CD14-positive monocyte (primary cell): Measurements from ENCODE around the gene RSPO3. TPM values are rescaled to one million over a fixed set of nuclear protein-coding genes. Genes with fewer than 3 reads are reported as not detected.

Source experiments
- DNase-seq, 3 donors: peaks; one replicate each; pipeline ENCODE4 v3.0.0-alpha.2; 2011 to 2022
- H2AFZ ChIP-seq: 2 replicates; pipeline ENCODE4 v1.6.0; 2012; ENCODE audit warnings: mild to moderate bottlenecking, low read depth, low read length, inconsistent platforms; ENCODE audit not compliant: insufficient read depth, poor library complexity, severe bottlenecking
- H3K27ac ChIP-seq, 2 donors: 1 replicate in 1 of 2; 2 replicates in 1 of 2; pipeline ENCODE4 v1.5.1; 2012 to 2013; ENCODE audit warnings: low read length in 2 of 2, control low read depth in 1 of 2, inconsistent platforms in 1 of 2, low read depth in 1 of 2, mild to moderate bottlenecking in 1 of 2
- H3K27me3 ChIP-seq, 2 donors: one replicate each; pipeline versions ENCODE4 v1.6.0 to v1.6.1; 2011 to 2013; ENCODE audit warnings: low read length in 2 of 2; ENCODE audit not compliant: control insufficient read depth in 2 of 2, insufficient read depth in 2 of 2
- H3K36me3 ChIP-seq, 2 donors: replicated peaks in 1 of 2; 1 replicate in 1 of 2; 2 replicates in 1 of 2; pipeline versions ENCODE4 v1.5.1 to v1.6.1; 2012 to 2013; ENCODE audit warnings: low read length in 2 of 2, control low read depth in 1 of 2, inconsistent platforms in 1 of 2, mild to moderate bottlenecking in 1 of 2; ENCODE audit not compliant: insufficient read depth in 2 of 2, control insufficient read depth in 1 of 2
- H3K4me1 ChIP-seq, 2 donors: 1 replicate in 1 of 2; 2 replicates in 1 of 2; pipeline versions ENCODE4 v1.5.1 to v1.6.1; 2012 to 2013; ENCODE audit warnings: low read length in 2 of 2, control low read depth in 1 of 2, inconsistent platforms in 1 of 2, mild to moderate bottlenecking in 1 of 2, moderate library complexity in 1 of 2; ENCODE audit not compliant: insufficient read depth in 2 of 2, control insufficient read depth in 1 of 2
- H3K4me2 ChIP-seq: replicated peaks from 2 replicates; pipeline ENCODE3; 2012; ENCODE audit warnings: low read length, moderate library complexity, mild to moderate bottlenecking; ENCODE audit not compliant: poor library complexity, severe bottlenecking; ENCODE audit errors: extremely low read depth
- H3K4me3 ChIP-seq, 3 experiments: fragments of 200-600 bp in 1 of 3; sonication (generic) in 1 of 3; replicated peaks in 1 of 3; 1 replicate in 2 of 3; 2 replicates in 1 of 3; pipeline ENCODE4 v1.5.1; 2011 to 2013; ENCODE audit warnings: low read length in 3 of 3, mild to moderate bottlenecking in 3 of 3, control low read depth in 2 of 3, low read depth in 2 of 3, inconsistent platforms in 1 of 3, moderate library complexity in 1 of 3
- H3K79me2 ChIP-seq: 2 replicates; pipeline ENCODE4 v1.6.0; 2012; ENCODE audit warnings: mild to moderate bottlenecking, control low read depth, inconsistent platforms, low read length, moderate library complexity; ENCODE audit not compliant: insufficient read depth
- H3K9ac ChIP-seq: 2 replicates; pipeline ENCODE4 v1.6.0; 2017; ENCODE audit warnings: low read length, mild to moderate bottlenecking; ENCODE audit not compliant: insufficient read depth, poor library complexity, severe bottlenecking
- H3K9me3 ChIP-seq, 2 donors: replicated peaks in 1 of 2; 1 replicate in 1 of 2; 2 replicates in 1 of 2; pipeline versions ENCODE4 v1.5.1 to v1.6.1; 2012 to 2013; ENCODE audit warnings: low read length in 2 of 2, control low read depth in 1 of 2; ENCODE audit not compliant: control insufficient read depth in 1 of 2, insufficient read depth in 1 of 2
- H4K20me1 ChIP-seq: 2 replicates; pipeline ENCODE4 v1.6.0; 2012; ENCODE audit warnings: mild to moderate bottlenecking, low read length, control low read depth, moderate library complexity; ENCODE audit not compliant: insufficient read depth
- H3K27ac Mint-ChIP-seq, 7 donors: one replicate each; pipeline ENCODE4 v1.8.0; 2020; ENCODE audit warnings: mild to moderate bottlenecking in 7 of 7, mixed read lengths in 7 of 7, moderate library complexity in 6 of 7, inconsistent platforms in 2 of 7
- H3K27me3 Mint-ChIP-seq, 3 donors: one replicate each; pipeline ENCODE4 v1.8.0; 2021 to 2022; ENCODE audit warnings: low read depth in 3 of 3, mild to moderate bottlenecking in 3 of 3, mixed read lengths in 3 of 3, moderate library complexity in 3 of 3, inconsistent platforms in 1 of 3
- H3K36me3 Mint-ChIP-seq, 2 donors: one replicate each; pipeline ENCODE4 v1.8.0; 2020; ENCODE audit warnings: mixed read lengths in 2 of 2, inconsistent platforms in 1 of 2, mild to moderate bottlenecking in 1 of 2
- H3K4me1 Mint-ChIP-seq: one replicate; pipeline ENCODE4 v1.8.0; 2020; ENCODE audit warnings: mild to moderate bottlenecking, mixed read lengths
- H3K4me3 Mint-ChIP-seq, 2 donors: one replicate each; pipeline ENCODE4 v1.8.0; 2020; ENCODE audit warnings: mild to moderate bottlenecking in 2 of 2, mixed read lengths in 2 of 2, moderate library complexity in 1 of 2
- H3K9me3 Mint-ChIP-seq, 7 donors: one replicate each; pipeline ENCODE4 v1.8.0; 2020 to 2022; ENCODE audit warnings: mixed read lengths in 7 of 7, mild to moderate bottlenecking in 6 of 7, moderate library complexity in 6 of 7, inconsistent platforms in 2 of 7
- WGBS: methylation state at CpG from one replicate; pipeline ENCODE4 v1.1.5; 2013; ENCODE audit warnings: missing lambda C conversion rate; ENCODE audit not compliant: insufficient coverage; 5-methylcytosine and 5-hydroxymethylcytosine counted together
- intact Hi-C, 2 donors: fragments of 100-400 bp; cut with micrococcal nuclease; formaldehyde crosslinking; loops; one replicate each; pipeline versions ENCODE4 v1.15.0 to v1.15.1; 2023
- polyA plus RNA-seq, 3 donors: library from polyadenylated mRNA; depleted of rRNA in 1 of 3; unstranded in 2 of 3; stranded (reverse) in 1 of 3; fragments of 300-500 nt in 2 of 3; fragments of >200 nt in 1 of 3; fragmentation: Illumina TruSeq in 2 of 3; gene quantifications; 1 replicate in 2 of 3; 2 replicates in 1 of 3; pipeline ENCODE4 v1.2.3, GENCODE V29; 2012 to 2021
- TF ChIP-seq, protein P1 (sequence below): fragments of 200-600 bp; IDR thresholded peaks from one replicate; pipeline ENCODE4 v1.8.0; 2022; ENCODE audit warnings: antibody characterized with exemption, mild to moderate bottlenecking

RSPO3 gene
- polyA plus RNA-seq, 3 donors = not detected

DNA sequence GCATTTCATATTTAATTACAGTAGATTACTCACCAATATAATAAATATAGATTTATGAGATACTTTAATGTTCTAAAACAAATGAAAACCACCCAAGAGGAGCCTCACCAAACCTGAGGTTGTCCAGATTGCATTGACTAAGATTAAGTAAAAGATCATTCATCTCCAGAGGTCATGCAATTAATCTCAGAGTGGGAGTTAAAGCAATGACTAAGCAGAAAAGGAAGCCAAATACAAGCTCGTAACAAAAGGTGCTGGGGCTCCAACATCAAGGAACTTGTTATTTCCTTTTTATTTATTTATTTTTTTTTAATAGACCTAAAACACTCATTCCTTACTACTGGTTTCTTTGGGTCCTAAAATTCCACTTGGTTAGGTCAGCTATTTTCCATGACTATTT lies 57.7 kb downstream of the RSPO3 start:
- no peak overlapping the region for H3K27ac ChIP-seq
- DNase-seq = no peak
- TF ChIP-seq, protein P1, sequence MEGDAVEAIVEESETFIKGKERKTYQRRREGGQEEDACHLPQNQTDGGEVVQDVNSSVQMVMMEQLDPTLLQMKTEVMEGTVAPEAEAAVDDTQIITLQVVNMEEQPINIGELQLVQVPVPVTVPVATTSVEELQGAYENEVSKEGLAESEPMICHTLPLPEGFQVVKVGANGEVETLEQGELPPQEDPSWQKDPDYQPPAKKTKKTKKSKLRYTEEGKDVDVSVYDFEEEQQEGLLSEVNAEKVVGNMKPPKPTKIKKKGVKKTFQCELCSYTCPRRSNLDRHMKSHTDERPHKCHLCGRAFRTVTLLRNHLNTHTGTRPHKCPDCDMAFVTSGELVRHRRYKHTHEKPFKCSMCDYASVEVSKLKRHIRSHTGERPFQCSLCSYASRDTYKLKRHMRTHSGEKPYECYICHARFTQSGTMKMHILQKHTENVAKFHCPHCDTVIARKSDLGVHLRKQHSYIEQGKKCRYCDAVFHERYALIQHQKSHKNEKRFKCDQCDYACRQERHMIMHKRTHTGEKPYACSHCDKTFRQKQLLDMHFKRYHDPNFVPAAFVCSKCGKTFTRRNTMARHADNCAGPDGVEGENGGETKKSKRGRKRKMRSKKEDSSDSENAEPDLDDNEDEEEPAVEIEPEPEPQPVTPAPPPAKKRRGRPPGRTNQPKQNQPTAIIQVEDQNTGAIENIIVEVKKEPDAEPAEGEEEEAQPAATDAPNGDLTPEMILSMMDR = no peak
- H3K36me3 Mint-ChIP-seq = no peaks in the 10 kb centered on the region
- H3K27me3 ChIP-seq = peaks cover 19 to 27% of the 10 kb centered on the region in 2 donors
- peaks cover 6% of the 10 kb centered on the region for H3K4me1 Mint-ChIP-seq
- H3K4me1 ChIP-seq = peaks cover 2 to 7% of the 10 kb centered on the region in 2 donors
- H3K27ac Mint-ChIP-seq = no peak overlapping the region
- H3K27me3 Mint-ChIP-seq = peaks cover 0 to 7% (median 7%) of the 10 kb centered on the region in 3 donors
- no peak overlapping the region for H3K9ac ChIP-seq
- intact Hi-C loops = no loop called here
- no peak overlapping the region for H3K4me2 ChIP-seq
- H3K4me3 ChIP-seq = no peak overlapping the region
- no peaks in the 10 kb centered on the region for H3K36me3 ChIP-seq
- WGBS = no CpG with 5 or more reads among the region's 1 CpG
- no peaks in the 10 kb centered on the region for H4K20me1 ChIP-seq
- no peaks in the 10 kb centered on the region for H3K79me2 ChIP-seq
- no peaks in the 10 kb centered on the region for H3K9me3 ChIP-seq
- H3K9me3 Mint-ChIP-seq = no peaks in the 10 kb centered on the region
- no peak overlapping the region for H3K4me3 Mint-ChIP-seq
- H2AFZ ChIP-seq = no peak overlapping the region

DNA sequence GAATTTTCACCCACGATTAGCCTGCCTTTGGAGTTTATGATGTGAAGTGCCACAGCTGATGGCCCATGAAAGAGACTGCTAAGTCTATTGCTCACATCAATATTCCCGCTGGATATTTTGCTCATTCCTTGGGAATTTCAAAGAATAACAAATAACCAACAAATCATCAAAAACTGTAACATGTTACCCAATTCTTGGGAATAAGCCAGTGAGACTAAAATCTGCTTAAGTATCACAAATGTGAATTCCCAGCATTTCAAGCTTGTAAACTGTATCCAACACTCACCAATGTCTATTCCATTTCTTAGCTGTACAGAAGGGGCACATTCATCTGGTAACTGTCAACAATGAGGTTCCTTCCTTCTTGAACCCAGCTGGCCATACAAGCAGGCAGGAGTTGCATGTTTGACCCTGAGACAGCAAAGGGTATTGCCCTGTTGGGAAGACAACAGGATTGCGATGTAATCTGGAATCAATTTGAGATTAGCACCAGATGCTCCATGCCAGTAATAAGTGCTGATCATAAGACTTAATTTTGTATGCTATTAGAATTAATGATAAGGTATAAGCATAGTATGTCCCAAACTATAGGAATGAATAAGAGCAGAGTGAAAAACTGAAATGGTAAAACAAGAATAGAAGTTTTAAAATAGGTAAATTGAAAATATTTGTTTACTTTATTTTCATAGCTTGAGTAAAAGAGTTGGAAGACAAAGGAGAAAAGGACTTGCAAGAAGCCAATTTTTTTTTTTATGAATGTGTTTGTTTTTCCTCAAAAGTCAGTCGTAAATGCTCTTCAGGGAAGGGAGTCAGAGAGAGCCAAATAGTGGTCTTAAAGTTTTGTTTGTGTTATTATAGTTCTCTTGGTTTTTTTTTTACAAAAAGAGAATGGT lies 58.8 kb downstream of the RSPO3 start:
- H3K4me1 ChIP-seq = no peaks in the 10 kb centered on the region
- WGBS = 83% methylated on average over 1 of the region's 4 CpGs

More for the DNA sequence above, 58.8 kb downstream of the RSPO3 start:
- intact Hi-C loops = no loop called here
- H3K27me3 Mint-ChIP-seq = peaks cover 0 to 7% (median 7%) of the 10 kb centered on the region in 3 donors
- H3K4me3 ChIP-seq = no peak overlapping the region
- H3K27me3 ChIP-seq = peaks cover 19 to 27% of the 10 kb centered on the region in 2 donors
- no peak overlapping the region for H3K27ac ChIP-seq
- no peak overlapping the region for H3K27ac Mint-ChIP-seq
- no peak for DNase-seq
- no peak overlapping the region for H3K4me2 ChIP-seq
- H3K4me3 Mint-ChIP-seq = no peak overlapping the region
- no peaks in the 10 kb centered on the region for H4K20me1 ChIP-seq
- H3K79me2 ChIP-seq = no peaks in the 10 kb centered on the region
- H2AFZ ChIP-seq = no peak overlapping the region
- H3K9ac ChIP-seq = no peak overlapping the region
- peaks cover under 1% of the 10 kb centered on the region for H3K4me1 Mint-ChIP-seq
- H3K9me3 Mint-ChIP-seq = peaks cover 2 to 4% (median 3%) of the 10 kb centered on the region in 7 donors
- H3K9me3 ChIP-seq = peaks cover 0 to 4% of the 10 kb centered on the region in 2 donors
- no peaks in the 10 kb centered on the region for H3K36me3 Mint-ChIP-seq
- no peaks in the 10 kb centered on the region for H3K36me3 ChIP-seq
- TF ChIP-seq, protein P1 = no peak
